Measurements from ENCODE around the gene S100A7A. TPM values are rescaled to one million over a fixed set of nuclear protein-coding genes. Genes with fewer than 3 reads are reported as not detected.

The S100A7A gene
- total and polyA plus RNA-seq, 10 of the 15 experiments (the other 5 are each of a cell fraction or from before 2014, with no cell fraction given): not detected

DNA sequence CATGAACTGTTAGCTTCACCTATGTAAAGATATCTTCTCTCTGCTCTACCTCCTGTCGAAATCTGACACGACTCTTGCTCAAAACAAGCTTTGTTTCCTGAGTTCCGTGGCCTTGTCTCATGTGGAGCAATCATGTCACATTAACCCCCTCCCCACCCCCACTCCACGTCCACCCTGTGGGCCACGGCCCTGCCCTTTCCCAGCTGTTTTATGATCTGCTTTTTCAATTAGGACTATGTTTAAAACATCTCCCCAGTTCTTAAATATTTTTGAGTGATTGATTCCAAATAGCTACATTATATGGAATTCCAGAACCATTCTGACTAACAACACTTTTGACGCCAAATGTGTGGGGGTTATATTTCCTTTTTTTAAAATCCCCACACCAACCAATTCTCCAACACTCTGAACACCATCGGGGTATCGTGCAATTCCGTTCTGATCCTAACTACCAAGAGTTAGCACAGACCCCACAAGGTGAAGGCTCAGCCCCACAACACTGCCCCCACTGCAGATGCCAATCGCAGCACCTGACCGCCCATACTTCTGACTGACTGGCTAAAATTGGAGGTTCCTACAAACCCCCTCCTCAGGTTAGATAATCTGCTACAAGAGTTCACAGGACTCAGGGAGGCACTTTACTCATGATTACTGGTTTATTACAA lies 12.8 kb upstream of the S100A7A start:
- Histone ChIP-seq H3K4me1 (ENCODE audit: control insufficient read depth, insufficient read depth, low read length) (no peaks in the 10 kb centered on the region), H3K4me2 (ENCODE audit: control insufficient read depth, insufficient read depth) (no peak overlapping the region), H2AFZ (ENCODE audit: control insufficient read depth, low read depth, low read length) (no peak overlapping the region), H3K27ac (ENCODE audit: control insufficient read depth, insufficient read depth) (no peak overlapping the region), H3K27me3 (replicated peaks in 1 of 2; ENCODE audit: control insufficient read depth in 2 of 2, insufficient read depth in 2 of 2, low read length in 1 of 2) (peaks cover 0 to 4% of the 10 kb centered on the region in 2 experiments; a peak in 1 of 4 replicates), H3K79me2 (ENCODE audit: control insufficient read depth, insufficient read depth, low read length) (no peaks in the 10 kb centered on the region), H3K9me3 (replicated peaks; ENCODE audit: control insufficient read depth, insufficient read depth, low read length) (no peaks in the 10 kb centered on the region), H3K9ac (ENCODE audit: control insufficient read depth, insufficient read depth, low read length) (no peak overlapping the region), H4K20me1 (ENCODE audit: control insufficient read depth, insufficient read depth) (no peaks in the 10 kb centered on the region), H3K4me3 (no peak overlapping the region), H3K36me3 (ENCODE audit: control insufficient read depth in 2 of 2, insufficient read depth in 2 of 2, low read length in 1 of 2) (no peaks in the 10 kb centered on the region)
- WGBS (ENCODE audit: insufficient coverage, insufficient replicate concordance, low lambda C conversion rate, missing lambda C conversion rate): 55% methylated on average over 11 of the region's 11 CpGs
- TF ChIP-seq MYB (IDR thresholded peaks at IDR 0.05; ENCODE audit: borderline replicate concordance, low read depth, low read length): no peak
- TF ChIP-seq KDM1A (IDR thresholded peaks at IDR 0.05; ENCODE audit: borderline replicate concordance): no peak
- TF ChIP-seq SMC3 (IDR thresholded peaks at IDR 0.05; ENCODE audit: borderline replicate concordance, low read length): no peak
- no peak for TF ChIP-seq ELK1 (IDR thresholded peaks at IDR 0.05; ENCODE audit: low read depth, low read length)
- TF ChIP-seq HDGF (IDR thresholded peaks at IDR 0.05): no peak
- TF ChIP-seq MEF2A (IDR thresholded peaks at IDR 0.05; ENCODE audit: insufficient read depth, low read depth, low read length): no peak
- no peak for TF ChIP-seq ZBED1 (IDR thresholded peaks at IDR 0.05; ENCODE audit: borderline replicate concordance)
- no peak for TF ChIP-seq ZNF217 (IDR thresholded peaks at IDR 0.05)
- TF ChIP-seq ZNF24 (IDR thresholded peaks at IDR 0.05): no peak
- no peak for TF ChIP-seq SUPT20H (IDR thresholded peaks at IDR 0.05; ENCODE audit: borderline replicate concordance, control insufficient read depth, low read depth, low read length)
- no peak for TF ChIP-seq HCFC1 (IDR thresholded peaks at IDR 0.05; ENCODE audit: low read length)
- TF ChIP-seq, protein P1, sequence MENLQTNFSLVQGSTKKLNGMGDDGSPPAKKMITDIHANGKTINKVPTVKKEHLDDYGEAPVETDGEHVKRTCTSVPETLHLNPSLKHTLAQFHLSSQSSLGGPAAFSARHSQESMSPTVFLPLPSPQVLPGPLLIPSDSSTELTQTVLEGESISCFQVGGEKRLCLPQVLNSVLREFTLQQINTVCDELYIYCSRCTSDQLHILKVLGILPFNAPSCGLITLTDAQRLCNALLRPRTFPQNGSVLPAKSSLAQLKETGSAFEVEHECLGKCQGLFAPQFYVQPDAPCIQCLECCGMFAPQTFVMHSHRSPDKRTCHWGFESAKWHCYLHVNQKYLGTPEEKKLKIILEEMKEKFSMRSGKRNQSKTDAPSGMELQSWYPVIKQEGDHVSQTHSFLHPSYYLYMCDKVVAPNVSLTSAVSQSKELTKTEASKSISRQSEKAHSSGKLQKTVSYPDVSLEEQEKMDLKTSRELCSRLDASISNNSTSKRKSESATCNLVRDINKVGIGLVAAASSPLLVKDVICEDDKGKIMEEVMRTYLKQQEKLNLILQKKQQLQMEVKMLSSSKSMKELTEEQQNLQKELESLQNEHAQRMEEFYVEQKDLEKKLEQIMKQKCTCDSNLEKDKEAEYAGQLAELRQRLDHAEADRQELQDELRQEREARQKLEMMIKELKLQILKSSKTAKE (IDR thresholded peaks at IDR 0.05; ENCODE audit: low read depth, poor library complexity, severe bottlenecking): no peak
- TF ChIP-seq, protein P2, sequence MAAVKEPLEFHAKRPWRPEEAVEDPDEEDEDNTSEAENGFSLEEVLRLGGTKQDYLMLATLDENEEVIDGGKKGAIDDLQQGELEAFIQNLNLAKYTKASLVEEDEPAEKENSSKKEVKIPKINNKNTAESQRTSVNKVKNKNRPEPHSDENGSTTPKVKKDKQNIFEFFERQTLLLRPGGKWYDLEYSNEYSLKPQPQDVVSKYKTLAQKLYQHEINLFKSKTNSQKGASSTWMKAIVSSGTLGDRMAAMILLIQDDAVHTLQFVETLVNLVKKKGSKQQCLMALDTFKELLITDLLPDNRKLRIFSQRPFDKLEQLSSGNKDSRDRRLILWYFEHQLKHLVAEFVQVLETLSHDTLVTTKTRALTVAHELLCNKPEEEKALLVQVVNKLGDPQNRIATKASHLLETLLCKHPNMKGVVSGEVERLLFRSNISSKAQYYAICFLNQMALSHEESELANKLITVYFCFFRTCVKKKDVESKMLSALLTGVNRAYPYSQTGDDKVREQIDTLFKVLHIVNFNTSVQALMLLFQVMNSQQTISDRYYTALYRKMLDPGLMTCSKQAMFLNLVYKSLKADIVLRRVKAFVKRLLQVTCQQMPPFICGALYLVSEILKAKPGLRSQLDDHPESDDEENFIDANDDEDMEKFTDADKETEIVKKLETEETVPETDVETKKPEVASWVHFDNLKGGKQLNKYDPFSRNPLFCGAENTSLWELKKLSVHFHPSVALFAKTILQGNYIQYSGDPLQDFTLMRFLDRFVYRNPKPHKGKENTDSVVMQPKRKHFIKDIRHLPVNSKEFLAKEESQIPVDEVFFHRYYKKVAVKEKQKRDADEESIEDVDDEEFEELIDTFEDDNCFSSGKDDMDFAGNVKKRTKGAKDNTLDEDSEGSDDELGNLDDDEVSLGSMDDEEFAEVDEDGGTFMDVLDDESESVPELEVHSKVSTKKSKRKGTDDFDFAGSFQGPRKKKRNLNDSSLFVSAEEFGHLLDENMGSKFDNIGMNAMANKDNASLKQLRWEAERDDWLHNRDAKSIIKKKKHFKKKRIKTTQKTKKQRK (IDR thresholded peaks at IDR 0.05; ENCODE audit: low read depth, low read length): no peak
- SMC1A ChIA-PET (ENCODE audit: uncharacterized antibody, unreplicated experiment): interaction anchor here (0.6 to 1.5 kb wide), 3 partner anchors 49 to 300 kb away, joined by 3 to 4 read pairs (median 4); no protein-coding TSS in a partner anchor
- POLR2A ChIA-PET: no interaction called here
- RAD21 ChIA-PET (ENCODE audit: unreplicated experiment): interaction anchor here (0.6 to 1.0 kb wide), 2 partner anchors 48 to 51 kb away, joined by 3 to 5 read pairs; no protein-coding TSS in a partner anchor
- BruUV-seq (replicated peaks): no TSS peak
- DNase-seq (ENCODE audit: low read depth, low spot score): no peak
- no peak for FAIRE-seq
- in situ Hi-C loops (cut with MboI) (no loop called here), intact Hi-C loops (cut with micrococcal nuclease; ENCODE audit: unreplicated experiment) (loop anchor here (1.0 to 5.0 kb wide), 2 partner anchors 48 to 94 kb away; no protein-coding TSS in a partner anchor)
- CTCF ChIA-PET: interaction anchor here (0.7 to 6.8 kb wide), 7 partner anchors 43 to 116 kb away, joined by 3 to 44 read pairs (median 4); no protein-coding TSS in a partner anchor
- no peak for ATAC-seq

All from GM12878 (cell line).